K562 (cell line): Measurements from ENCODE around the gene SLC26A11. TPM values are rescaled to one million over a fixed set of nuclear protein-coding genes. Genes with fewer than 3 reads are reported as not detected.

Source experiments
- ATAC-seq: fragments of 200-7000 bp; cut with Tn5 transposase; 3 replicates; pipeline ENCODE4 v1.9.1; 2020; ENCODE audit warnings: moderate library complexity
- BruUV-seq: library from RNA; stranded (reverse); fragments of 400-500 nt; replicated peaks from 2 replicates; lab custom pipeline; 2021; lab: Mats Ljungman, UMichigan
- CTCF ChIA-PET: fragments of 300-600 bp; formaldehyde crosslinking; extraction: SDS; loops from one replicate; lab custom pipeline; 2021; ENCODE audit warnings: low intra/inter-chr PET ratio; lab: Yijun Ruan, JAX
- POLR2A ChIA-PET: fragments of 300-600, 350-650 bp; sonication (Branson Sonifier 250); formaldehyde crosslinking; extraction: SDS; loops from one replicate; lab custom pipeline; 2021; ENCODE audit warnings: antibody characterized with exemption, inconsistent platforms; lab: Yijun Ruan, JAX
- DNase-seq, 4 experiments: peaks; one replicate each; pipeline versions ENCODE4 v3.0.0 to v3.0.0-alpha.2; 2011 to 2018; ENCODE audit warnings: low spot score in 3 of 4, mixed read lengths in 3 of 4; ENCODE audit errors: extremely low read depth in 1 of 4
- FAIRE-seq: peaks from 2 replicates; lab custom pipeline; 2011; peaks lifted over from hg19 to GRCh38; lab: Jason Lieb, UNC
- H2AFZ ChIP-seq: 2 replicates; pipeline ENCODE4 v1.6.0; 2011; ENCODE audit warnings: low read depth, low read length, control low read depth, inconsistent platforms
- H3K27ac ChIP-seq: fragments of 200-600 bp; 3 replicates; pipeline ENCODE4 v1.8.0; 2011; ENCODE audit warnings: low read depth, mild to moderate bottlenecking, control low read depth, inconsistent platforms, low read length, moderate library complexity, mixed read lengths; ENCODE audit errors: extremely low read depth
- H3K27me3 ChIP-seq, 2 experiments: fragments of 300-600 bp in 1 of 2; 2 replicates in 1 of 2; 3 replicates in 1 of 2; pipeline versions ENCODE4 v1.6.0 to v1.8.0; 2011; ENCODE audit warnings: inconsistent platforms in 2 of 2, low read length in 2 of 2, mild to moderate bottlenecking in 1 of 2, mixed read lengths in 1 of 2, moderate library complexity in 1 of 2; ENCODE audit not compliant: control insufficient read depth in 2 of 2, insufficient read depth in 2 of 2
- H3K36me3 ChIP-seq: fragments of 300-600 bp; 3 replicates; pipeline ENCODE4 v1.8.0; 2011; ENCODE audit warnings: mild to moderate bottlenecking, low read length, inconsistent platforms; ENCODE audit not compliant: control insufficient read depth, insufficient read depth
- H3K4me1 ChIP-seq, 2 experiments: fragments of 200-600 bp in 1 of 2; replicated peaks in 1 of 2; 2 replicates in 1 of 2; 3 replicates in 1 of 2; pipeline versions ENCODE4 v1.5.1 to v1.8.0; 2011; ENCODE audit warnings: inconsistent platforms in 2 of 2, low read length in 2 of 2, mild to moderate bottlenecking in 1 of 2, mixed read lengths in 1 of 2, moderate library complexity in 1 of 2; ENCODE audit not compliant: control insufficient read depth in 2 of 2, insufficient read depth in 2 of 2
- H3K4me2 ChIP-seq: 2 replicates; pipeline ENCODE4 v1.6.1; 2011; ENCODE audit warnings: low read length, control low read depth, inconsistent platforms, mixed read lengths; ENCODE audit not compliant: insufficient read depth
- H3K4me3 ChIP-seq: fragments of 200-600 bp; sonication (generic), shearing (Covaris generic); 2 replicates; pipeline ENCODE4 v1.5.1; 2016; ENCODE audit warnings: control low read depth, inconsistent platforms
- H3K79me2 ChIP-seq: fragments of 200-600 bp; 3 replicates; pipeline ENCODE4 v1.8.0; 2011; ENCODE audit warnings: low read length, inconsistent platforms; ENCODE audit not compliant: control insufficient read depth, insufficient read depth
- H3K9ac ChIP-seq, 2 experiments: 2 replicates each; pipeline versions ENCODE4 v1.6.0 to v1.6.1; 2011; ENCODE audit warnings: low read depth in 2 of 2, low read length in 2 of 2, control low read depth in 1 of 2, inconsistent platforms in 1 of 2, mild to moderate bottlenecking in 1 of 2, mixed read lengths in 1 of 2; ENCODE audit not compliant: insufficient read depth in 1 of 2
- H3K9me1 ChIP-seq: one replicate; pipeline ENCODE4 v1.6.0; 2011; ENCODE audit warnings: inconsistent platforms, mild to moderate bottlenecking, low read length, moderate library complexity; ENCODE audit not compliant: control insufficient read depth, insufficient read depth
- H3K9me3 ChIP-seq: replicated peaks from 2 replicates; pipeline ENCODE4 v1.5.1; 2011; ENCODE audit warnings: low read depth, low read length, inconsistent platforms; ENCODE audit not compliant: control insufficient read depth, insufficient read depth
- H4K20me1 ChIP-seq: replicated peaks from 2 replicates; pipeline ENCODE4 v1.6.1; 2011; ENCODE audit warnings: low read length, inconsistent platforms, mixed read lengths; ENCODE audit not compliant: control insufficient read depth, insufficient read depth
- ARID1B ChIP-seq: fragments of 450-650 bp; IDR thresholded peaks from 2 replicates; pipeline ENCODE4 v1.6.1; 2016; ENCODE audit warnings: antibody characterized with exemption, mild to moderate bottlenecking, inconsistent platforms
- CREBBP ChIP-seq: IDR thresholded peaks from one replicate; pipeline ENCODE4 v1.6.1; 2012; ENCODE audit warnings: low read depth, mild to moderate bottlenecking, control low read depth, inconsistent platforms, low read length
- EGR1 ChIP-seq: fragments of 450-650 bp; conservative IDR thresholded peaks from 2 replicates; pipeline ENCODE4 v1.6.1; 2017; ENCODE audit warnings: mild to moderate bottlenecking
- KLF10 ChIP-seq: fragments of 250-450 bp; sonication (Bioruptor Pico); IDR thresholded peaks from 2 replicates; pipeline ENCODE4 v1.6.1; 2021; ENCODE audit warnings: matching md5 sums
- MAZ ChIP-seq, 2 experiments: fragments of 450-650 bp in 1 of 2; sonication (generic) in 1 of 2; formaldehyde crosslinking; IDR thresholded peaks in 1 of 2; conservative IDR thresholded peaks in 1 of 2; 2 replicates each; pipeline versions ENCODE4 v1.4.0 to v1.5.0; 2020; ENCODE audit warnings: mild to moderate bottlenecking in 1 of 2, missing genetic modification reagents in 1 of 2
- NFXL1 ChIP-seq: fragments of 450-650 bp; formaldehyde crosslinking; IDR thresholded peaks from 2 replicates; pipeline ENCODE4 v1.4.0; 2021; ENCODE audit warnings: mild to moderate bottlenecking
- NR2F6 ChIP-seq: fragments of 450-650 bp; formaldehyde crosslinking; IDR thresholded peaks from 2 replicates; pipeline ENCODE4 v1.4.0; 2020; ENCODE audit warnings: mild to moderate bottlenecking
- RFX1 ChIP-seq: fragments of 450-650 bp; IDR thresholded peaks from 2 replicates; pipeline ENCODE4 v1.6.1; 2016; ENCODE audit warnings: mild to moderate bottlenecking, moderate library complexity
- SMAD1 ChIP-seq: fragments of 150-350 bp; IDR thresholded peaks from 2 replicates; pipeline ENCODE4 v1.6.1; 2014; ENCODE audit warnings: low read length, low read depth; ENCODE audit not compliant: partially characterized antibody
- WGBS: fragments of 100-300 bp; shearing (Covaris generic); methylation state at CpG from one replicate; pipeline ENCODE4 v1.1.6; 2016; ENCODE audit warnings: low coverage, mixed read lengths; ENCODE audit not compliant: insufficient coverage; ENCODE audit errors: missing lambda C conversion rate; 5-methylcytosine and 5-hydroxymethylcytosine counted together
- in situ Hi-C: fragments of 300-500 bp; cut with MboI; formaldehyde crosslinking; loops from 4 replicates; pipeline ENCODE4 v1.15.0; 2018; ENCODE audit warnings: inconsistent platforms, mixed read lengths
- intact Hi-C: fragments of 100-400 bp; cut with micrococcal nuclease; formaldehyde crosslinking; loops from 2 replicates; pipeline ENCODE4 v1.14.2; 2022
- polyA plus RNA-seq, 8 experiments: library from polyadenylated mRNA; depleted of rRNA in 4 of 8; stranded (reverse) in 5 of 8; unstranded in 3 of 8; fragments of >200 nt; fragmentation: Nextera tagmentation in 2 of 8; fragmentation: Illumina TruSeq in 1 of 8; extraction: Ambion mirVana in 2 of 8; extraction: Trizol in 1 of 8; gene quantifications; 2 replicates each; pipeline versions ENCODE4 v1.2.1 to v1.2.3, GENCODE V29; 2011 to 2014; ENCODE audit warnings: inconsistent platforms in 1 of 8, missing spikeins in 1 of 8
- total RNA-seq, 7 experiments: library from RNA; depleted of rRNA in 6 of 7; stranded (reverse); fragments of >200 nt in 6 of 7; fragmentation: Illumina TruSeq in 2 of 7; extraction: Trizol in 2 of 7; gene quantifications; 2 replicates each; pipeline versions ENCODE4 v1.2.1 to v1.2.3, GENCODE V29; 2011 to 2021; ENCODE audit warnings: low replicate concordance in 1 of 7
- TF ChIP-seq, protein P1 (sequence below): fragments of 450-650 bp; IDR thresholded peaks from 2 replicates; pipeline ENCODE4 v1.6.1; 2017; ENCODE audit warnings: antibody characterized with exemption, mild to moderate bottlenecking
- TF ChIP-seq, protein P2 (sequence below): sonication (generic); formaldehyde crosslinking; IDR thresholded peaks from 2 replicates; pipeline ENCODE4 v1.8.0; 2023; ENCODE audit warnings: mild to moderate bottlenecking, missing genetic modification reagents

The SLC26A11 gene
- total and polyA plus RNA-seq, 9 of the 15 experiments (the other 6 are each of a cell fraction or from before 2014, with no cell fraction given) = 0.06 to 3.1 (median 1.2) TPM; not detected in 1

DNA sequence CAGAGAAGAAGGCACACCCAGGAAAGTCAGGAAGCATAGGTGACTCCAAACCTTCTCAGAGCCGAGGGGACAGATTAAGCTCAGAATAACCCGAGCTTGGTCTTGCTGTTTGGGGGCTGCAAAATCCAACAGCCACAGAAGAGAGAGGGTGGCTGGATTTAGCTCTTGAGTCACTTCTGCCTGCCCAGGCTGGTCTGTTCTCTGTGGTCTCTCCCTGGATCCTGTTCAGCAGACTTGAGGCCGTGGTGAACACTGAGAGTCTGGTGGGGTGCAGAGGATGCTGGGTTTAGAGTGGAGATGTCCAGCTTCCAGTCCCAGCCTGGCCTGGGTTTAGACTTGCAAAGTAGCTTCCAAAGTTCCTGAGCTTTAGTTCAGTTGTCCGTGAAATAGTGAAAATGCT, 8.8 kb downstream of the SLC26A11 start:
- no peaks in the 10 kb centered on the region for H3K36me3 ChIP-seq
- TF ChIP-seq EGR1 (no peak), NR2F6 (CRISPR knock-in tag) (no peak), CREBBP (no peak), NFXL1 (CRISPR knock-in tag) (no peak), KLF10 (CRISPR knock-in tag) (no peak), SMAD1 (no peak), ARID1B (no peak), MAZ (CRISPR knock-in tag; conservative IDR thresholded peaks at IDR 0.05 in 1 of 2, IDR thresholded peaks at IDR 0.05 in 1 of 2) (no peak), RFX1 (no peak)
- TF ChIP-seq, protein P1, sequence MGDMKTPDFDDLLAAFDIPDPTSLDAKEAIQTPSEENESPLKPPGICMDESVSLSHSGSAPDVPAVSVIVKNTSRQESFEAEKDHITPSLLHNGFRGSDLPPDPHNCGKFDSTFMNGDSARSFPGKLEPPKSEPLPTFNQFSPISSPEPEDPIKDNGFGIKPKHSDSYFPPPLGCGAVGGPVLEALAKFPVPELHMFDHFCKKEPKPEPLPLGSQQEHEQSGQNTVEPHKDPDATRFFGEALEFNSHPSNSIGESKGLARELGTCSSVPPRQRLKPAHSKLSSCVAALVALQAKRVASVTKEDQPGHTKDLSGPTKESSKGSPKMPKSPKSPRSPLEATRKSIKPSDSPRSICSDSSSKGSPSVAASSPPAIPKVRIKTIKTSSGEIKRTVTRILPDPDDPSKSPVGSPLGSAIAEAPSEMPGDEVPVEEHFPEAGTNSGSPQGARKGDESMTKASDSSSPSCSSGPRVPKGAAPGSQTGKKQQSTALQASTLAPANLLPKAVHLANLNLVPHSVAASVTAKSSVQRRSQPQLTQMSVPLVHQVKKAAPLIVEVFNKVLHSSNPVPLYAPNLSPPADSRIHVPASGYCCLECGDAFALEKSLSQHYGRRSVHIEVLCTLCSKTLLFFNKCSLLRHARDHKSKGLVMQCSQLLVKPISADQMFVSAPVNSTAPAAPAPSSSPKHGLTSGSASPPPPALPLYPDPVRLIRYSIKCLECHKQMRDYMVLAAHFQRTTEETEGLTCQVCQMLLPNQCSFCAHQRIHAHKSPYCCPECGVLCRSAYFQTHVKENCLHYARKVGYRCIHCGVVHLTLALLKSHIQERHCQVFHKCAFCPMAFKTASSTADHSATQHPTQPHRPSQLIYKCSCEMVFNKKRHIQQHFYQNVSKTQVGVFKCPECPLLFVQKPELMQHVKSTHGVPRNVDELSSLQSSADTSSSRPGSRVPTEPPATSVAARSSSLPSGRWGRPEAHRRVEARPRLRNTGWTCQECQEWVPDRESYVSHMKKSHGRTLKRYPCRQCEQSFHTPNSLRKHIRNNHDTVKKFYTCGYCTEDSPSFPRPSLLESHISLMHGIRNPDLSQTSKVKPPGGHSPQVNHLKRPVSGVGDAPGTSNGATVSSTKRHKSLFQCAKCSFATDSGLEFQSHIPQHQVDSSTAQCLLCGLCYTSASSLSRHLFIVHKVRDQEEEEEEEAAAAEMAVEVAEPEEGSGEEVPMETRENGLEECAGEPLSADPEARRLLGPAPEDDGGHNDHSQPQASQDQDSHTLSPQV = no peak
- TF ChIP-seq, protein P2, sequence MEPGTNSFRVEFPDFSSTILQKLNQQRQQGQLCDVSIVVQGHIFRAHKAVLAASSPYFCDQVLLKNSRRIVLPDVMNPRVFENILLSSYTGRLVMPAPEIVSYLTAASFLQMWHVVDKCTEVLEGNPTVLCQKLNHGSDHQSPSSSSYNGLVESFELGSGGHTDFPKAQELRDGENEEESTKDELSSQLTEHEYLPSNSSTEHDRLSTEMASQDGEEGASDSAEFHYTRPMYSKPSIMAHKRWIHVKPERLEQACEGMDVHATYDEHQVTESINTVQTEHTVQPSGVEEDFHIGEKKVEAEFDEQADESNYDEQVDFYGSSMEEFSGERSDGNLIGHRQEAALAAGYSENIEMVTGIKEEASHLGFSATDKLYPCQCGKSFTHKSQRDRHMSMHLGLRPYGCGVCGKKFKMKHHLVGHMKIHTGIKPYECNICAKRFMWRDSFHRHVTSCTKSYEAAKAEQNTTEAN = no peak
- TF ChIP-seq, all 486 proteins: peak for 0
- no peak overlapping the region for H3K4me2 ChIP-seq
- H3K4me1 ChIP-seq = peaks cover 0 to 8% of the 10 kb centered on the region in 2 experiments; a peak in 2 of 5 replicates
- no peaks in the 10 kb centered on the region for H3K27me3 ChIP-seq
- no peak overlapping the region for H3K9ac ChIP-seq
- BruUV-seq = no TSS peak
- no peaks in the 10 kb centered on the region for H3K9me1 ChIP-seq
- WGBS = 23% methylated on average over 4 of the region's 4 CpGs
- intact Hi-C loops = no loop called here
- ATAC-seq (no peak), FAIRE-seq (no peak), DNase-seq (no peak)
- H3K27ac ChIP-seq = no peak overlapping the region
- POLR2A ChIA-PET = interaction anchor here (0.7 to 2.9 kb wide), 2 partner anchors 10 to 207 kb away, joined by 3 to 9 read pairs; no protein-coding TSS in a partner anchor
- H3K4me3 ChIP-seq = no peak overlapping the region
- no peaks in the 10 kb centered on the region for H4K20me1 ChIP-seq
- H2AFZ ChIP-seq = no peak overlapping the region
- CTCF ChIA-PET = no interaction called here
- no peaks in the 10 kb centered on the region for H3K79me2 ChIP-seq
- in situ Hi-C loops = no loop called here
- H3K9me3 ChIP-seq = no peaks in the 10 kb centered on the region
